ENCODE measurements around the gene ARHGAP32.

Gene ARHGAP32

DNA sequence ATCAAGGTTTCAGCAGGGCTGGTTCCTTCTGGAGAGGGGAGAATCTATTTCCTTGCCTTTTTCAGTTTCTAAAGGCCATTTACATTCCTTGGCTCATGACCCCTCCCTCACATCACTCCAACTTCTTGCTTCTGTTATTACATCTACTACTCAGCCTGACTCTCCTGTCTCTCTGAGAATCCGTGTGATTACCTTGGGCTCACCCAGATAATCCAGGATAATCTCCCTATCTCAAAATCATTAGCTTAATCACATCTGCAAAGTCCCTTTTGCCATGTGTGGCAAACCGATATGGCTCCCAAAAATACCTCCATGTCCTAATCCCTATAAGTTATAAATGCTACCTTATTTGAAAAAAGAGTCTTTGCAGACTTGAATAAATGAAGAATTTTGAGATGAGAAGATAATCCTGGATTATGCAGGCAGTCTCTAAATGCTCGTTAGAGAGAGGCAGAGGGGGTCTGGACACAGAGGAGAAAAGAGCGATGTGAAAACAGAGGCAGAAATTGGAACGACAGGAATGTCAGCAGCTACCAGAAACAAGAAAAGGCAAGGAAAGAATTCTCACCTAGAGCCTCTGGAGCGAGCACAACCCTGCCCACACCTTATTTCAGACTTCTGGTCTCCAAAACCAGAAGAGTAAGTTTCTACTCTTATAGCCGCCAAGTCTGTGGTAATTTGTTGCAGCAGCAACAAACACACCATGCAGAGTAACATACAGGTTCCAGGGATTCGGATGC, 23.6 kb upstream of the ARHGAP32 start:
- Mint-ChIP-seq H3K36me3 (ENCODE audit: insufficient read depth) (no peaks in the 10 kb centered on the region), H3K27ac (no peak overlapping the region), H3K27me3 (no peaks in the 10 kb centered on the region), H3K4me1 (ENCODE audit: low read depth in 2 of 2) (peaks cover 0 to 2% of the 10 kb centered on the region in 2 donors), H3K9me3 (no peaks in the 10 kb centered on the region), H3K4me3 (no peak overlapping the region)
- no peak for ATAC-seq (replicated peaks)
- DNase-seq = no peak

DNA sequence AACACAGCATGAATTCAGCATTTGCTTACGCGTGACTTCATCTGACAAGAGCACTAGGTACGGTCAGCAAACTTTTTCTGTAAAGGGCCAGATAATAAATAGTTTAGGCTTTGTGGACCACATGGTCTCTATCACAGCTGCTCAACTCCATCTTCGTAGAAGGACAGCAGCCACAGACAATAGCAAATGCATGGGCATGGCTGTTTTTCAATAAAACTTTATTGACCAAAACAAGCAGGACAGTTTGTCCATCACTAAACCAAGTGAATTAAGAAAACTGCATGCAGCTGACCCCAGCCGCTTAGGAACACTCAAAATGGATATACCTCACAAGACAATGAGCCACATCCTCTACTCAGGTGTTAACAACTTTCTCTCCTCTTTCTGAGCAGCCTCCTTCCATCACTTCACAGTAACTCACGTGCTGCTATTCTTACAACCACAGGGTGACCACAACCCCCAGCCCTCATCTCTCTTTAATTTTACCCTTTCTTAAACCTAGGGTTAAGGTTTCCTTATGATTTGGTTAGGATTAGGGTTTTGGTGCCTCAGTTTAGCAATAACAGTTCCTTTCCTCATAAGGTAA, 22.7 kb upstream of the ARHGAP32 start:
- Mint-ChIP-seq H3K27me3 (no peaks in the 10 kb centered on the region), H3K27ac (no peak overlapping the region), H3K4me3 (no peak overlapping the region), H3K36me3 (ENCODE audit: insufficient read depth) (no peaks in the 10 kb centered on the region), H3K4me1 (ENCODE audit: low read depth in 2 of 2) (peaks cover 0 to 2% of the 10 kb centered on the region in 2 donors), H3K9me3 (no peaks in the 10 kb centered on the region)
- ATAC-seq (replicated peaks) (no peak), DNase-seq (no peak)

DNA sequence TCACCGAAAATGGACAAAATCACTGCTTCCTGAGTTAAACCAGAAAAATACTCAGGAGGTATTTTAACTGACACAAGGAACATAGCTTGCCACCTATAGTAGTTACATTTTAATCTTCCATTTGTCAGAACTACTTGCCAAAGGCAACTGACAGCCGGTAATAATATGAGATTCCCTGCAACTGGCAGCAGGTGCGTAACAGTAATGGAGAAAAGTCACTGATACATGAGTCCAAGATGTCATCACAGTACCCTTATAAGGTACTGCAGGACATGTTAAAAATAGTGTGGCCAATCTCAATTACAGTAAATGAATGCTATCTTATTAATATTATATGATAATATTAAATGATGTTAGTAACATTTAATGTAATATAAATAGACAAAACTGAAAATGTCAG, 21.1 kb upstream of the ARHGAP32 start:
- ATAC-seq (replicated peaks) = no peak
- no peaks in the 10 kb centered on the region for H3K36me3 Mint-ChIP-seq (ENCODE audit: insufficient read depth)
- H3K4me1 Mint-ChIP-seq (ENCODE audit: low read depth in 2 of 2) = peaks cover 0 to 2% of the 10 kb centered on the region in 2 donors
- DNase-seq = no peak
- H3K4me3 Mint-ChIP-seq = no peak overlapping the region
- H3K27ac Mint-ChIP-seq = no peak overlapping the region
- no peaks in the 10 kb centered on the region for H3K27me3 Mint-ChIP-seq
- no peaks in the 10 kb centered on the region for H3K9me3 Mint-ChIP-seq

DNA sequence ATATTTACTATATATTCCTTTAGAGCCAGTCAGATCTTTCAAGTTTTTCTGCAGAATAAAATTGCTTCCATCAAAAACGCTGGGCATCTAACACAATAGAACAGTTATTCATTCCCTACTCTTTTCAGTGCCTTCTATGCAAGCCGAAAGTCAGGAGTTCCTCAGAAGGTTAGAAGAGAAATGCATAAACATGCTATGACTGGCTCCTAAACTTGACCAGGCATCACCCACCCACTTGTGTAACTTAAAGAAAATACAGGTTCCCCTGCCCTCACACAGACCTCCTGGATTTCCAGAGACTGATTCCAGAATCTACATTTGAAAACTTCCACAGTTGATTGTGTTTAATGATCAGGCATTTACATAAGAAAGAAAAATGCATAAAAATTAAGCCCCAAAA, 19.3 kb upstream of the ARHGAP32 start:
- Mint-ChIP-seq H3K4me3 (no peak overlapping the region), H3K27ac (no peak overlapping the region), H3K9me3 (no peaks in the 10 kb centered on the region), H3K27me3 (no peaks in the 10 kb centered on the region), H3K36me3 (ENCODE audit: insufficient read depth) (no peaks in the 10 kb centered on the region), H3K4me1 (ENCODE audit: low read depth in 2 of 2) (peaks cover 0 to 2% of the 10 kb centered on the region in 2 donors)
- ATAC-seq (replicated peaks) (no peak), DNase-seq (no peak)

DNA sequence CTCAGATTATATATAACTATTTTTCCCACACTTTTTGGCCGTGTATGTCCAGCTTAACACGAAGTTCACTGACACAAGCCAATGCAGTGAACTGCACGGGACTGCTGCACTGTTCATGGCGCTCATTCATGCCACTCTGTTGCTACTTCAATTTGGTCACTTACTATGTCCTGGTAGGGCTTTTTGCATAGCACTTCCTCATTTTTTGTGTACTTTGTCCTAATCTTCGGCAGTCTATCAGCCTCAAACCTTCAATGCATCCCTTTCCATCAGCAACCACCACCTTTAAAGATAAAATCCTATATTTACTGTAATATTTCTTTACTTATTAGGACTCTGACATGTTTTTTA, 18.7 kb upstream of the ARHGAP32 start:
- H3K27me3 Mint-ChIP-seq = no peaks in the 10 kb centered on the region
- ATAC-seq (replicated peaks) = no peak
- no peaks in the 10 kb centered on the region for H3K36me3 Mint-ChIP-seq (ENCODE audit: insufficient read depth)
- DNase-seq = no peak
- H3K9me3 Mint-ChIP-seq = no peaks in the 10 kb centered on the region
- H3K4me1 Mint-ChIP-seq (ENCODE audit: low read depth in 2 of 2) = peaks cover 0 to 2% of the 10 kb centered on the region in 2 donors
- H3K27ac Mint-ChIP-seq = no peak overlapping the region
- H3K4me3 Mint-ChIP-seq = no peak overlapping the region

DNA sequence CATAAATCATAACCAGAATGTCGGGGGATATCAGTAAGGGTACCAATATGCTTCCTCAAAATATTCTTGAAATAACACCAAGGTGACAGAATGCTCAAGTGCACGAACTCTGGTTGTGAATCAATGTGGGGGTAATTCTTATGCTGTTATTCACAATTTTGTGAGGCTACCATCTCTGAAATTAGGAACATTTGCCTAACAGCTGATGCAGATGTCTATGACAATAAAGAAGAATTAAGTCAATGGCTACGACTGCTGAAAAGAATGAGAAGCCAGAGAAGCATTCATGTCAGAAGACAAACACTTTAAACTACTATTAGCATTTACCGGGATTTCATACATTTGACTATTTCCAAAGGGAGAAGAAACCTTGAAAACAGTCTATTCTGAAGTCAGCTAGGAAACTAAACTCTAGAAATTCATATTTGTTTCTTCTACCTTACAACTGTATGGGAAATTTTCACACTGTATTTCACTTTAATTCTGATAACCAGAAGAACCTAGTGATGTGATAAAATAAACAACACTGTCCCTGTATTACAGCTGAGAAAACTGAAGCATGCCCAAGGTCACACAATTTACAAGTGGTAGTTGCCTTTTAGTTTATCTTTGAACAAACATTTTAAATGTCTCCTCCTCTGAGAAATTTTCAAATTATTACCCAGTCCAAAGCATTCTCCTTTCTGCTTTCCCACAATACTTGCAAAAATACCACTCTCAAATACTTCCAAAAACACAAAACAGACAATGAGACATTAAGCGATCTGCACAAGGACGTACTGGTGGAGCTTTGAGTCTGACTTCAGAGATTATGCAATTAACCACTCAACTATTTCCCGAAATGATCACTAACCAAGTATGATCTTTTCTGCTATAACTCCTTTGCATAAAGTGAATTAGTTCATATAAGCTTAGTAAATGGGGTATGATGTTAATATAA, 18.0 kb upstream of the ARHGAP32 start:
- peaks cover 0 to 2% of the 10 kb centered on the region in 2 donors for H3K4me1 Mint-ChIP-seq (ENCODE audit: low read depth in 2 of 2)
- no peaks in the 10 kb centered on the region for H3K9me3 Mint-ChIP-seq
- DNase-seq (no peak), ATAC-seq (replicated peaks) (no peak)
- no peaks in the 10 kb centered on the region for H3K36me3 Mint-ChIP-seq (ENCODE audit: insufficient read depth)
- no peak overlapping the region for H3K4me3 Mint-ChIP-seq
- no peak overlapping the region for H3K27ac Mint-ChIP-seq
- H3K27me3 Mint-ChIP-seq = no peaks in the 10 kb centered on the region

DNA sequence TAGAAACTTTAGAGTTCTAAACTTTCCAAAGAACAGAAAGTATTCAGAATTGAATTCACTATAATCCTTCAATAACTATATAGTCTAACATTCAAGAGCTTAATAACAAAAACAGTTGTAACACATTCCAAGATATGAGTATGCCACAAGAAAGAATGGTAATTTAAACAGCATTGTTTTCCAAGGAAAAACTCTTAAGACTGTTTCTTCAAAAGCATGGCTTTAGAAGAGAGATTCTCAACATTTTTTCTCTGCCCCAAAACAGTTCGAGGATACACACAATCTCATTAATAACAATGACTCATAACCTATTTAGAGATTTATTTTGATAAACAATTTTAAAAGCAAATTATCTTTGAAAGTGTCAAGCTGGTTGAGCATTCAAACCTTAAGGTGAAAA, 16.7 kb upstream of the ARHGAP32 start:
- no peak for DNase-seq
- no peaks in the 10 kb centered on the region for H3K4me1 Mint-ChIP-seq (ENCODE audit: low read depth in 2 of 2)
- ATAC-seq (replicated peaks) = no peak
- H3K27me3 Mint-ChIP-seq = no peaks in the 10 kb centered on the region
- H3K36me3 Mint-ChIP-seq (ENCODE audit: insufficient read depth) = no peaks in the 10 kb centered on the region
- no peak overlapping the region for H3K4me3 Mint-ChIP-seq
- no peaks in the 10 kb centered on the region for H3K9me3 Mint-ChIP-seq
- H3K27ac Mint-ChIP-seq = no peak overlapping the region

DNA sequence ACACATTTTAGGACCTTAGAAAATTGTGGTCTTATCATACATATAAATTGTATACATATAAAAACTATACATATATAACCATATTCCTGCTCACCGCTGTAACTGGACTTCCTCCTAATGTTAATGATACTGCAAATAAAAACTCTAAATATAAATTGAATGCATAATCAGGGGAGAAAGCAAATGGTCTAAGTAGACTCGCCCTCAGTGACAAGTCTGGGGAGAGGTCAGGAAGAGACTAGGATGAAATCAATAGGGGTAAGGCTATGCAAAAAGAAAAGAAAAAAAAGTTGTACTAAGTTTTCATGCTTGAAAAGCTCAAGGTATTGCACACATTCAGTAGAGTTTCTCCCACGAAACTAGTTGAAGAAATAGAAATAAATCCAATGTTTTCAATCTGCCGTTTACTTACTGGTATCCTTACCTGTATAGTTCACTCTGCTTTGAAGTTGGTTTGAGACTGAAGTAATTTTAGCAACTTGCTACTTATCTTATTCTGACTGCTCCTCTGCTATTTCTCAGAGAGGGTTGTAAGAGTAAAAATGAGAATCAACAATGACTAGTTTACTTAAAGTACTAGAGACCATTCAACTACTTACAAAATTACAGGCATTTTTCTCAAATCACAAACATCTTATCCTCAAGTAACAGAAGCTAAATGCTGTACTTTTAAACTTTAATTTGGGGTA, 12.2 kb upstream of the ARHGAP32 start:
- Mint-ChIP-seq H3K27me3 (no peaks in the 10 kb centered on the region), H3K4me1 (ENCODE audit: low read depth in 2 of 2) (no peaks in the 10 kb centered on the region), H3K4me3 (no peak overlapping the region), H3K36me3 (ENCODE audit: insufficient read depth) (no peaks in the 10 kb centered on the region), H3K27ac (no peak overlapping the region), H3K9me3 (no peaks in the 10 kb centered on the region)
- ATAC-seq (replicated peaks) = no peak
- DNase-seq = no peak

DNA sequence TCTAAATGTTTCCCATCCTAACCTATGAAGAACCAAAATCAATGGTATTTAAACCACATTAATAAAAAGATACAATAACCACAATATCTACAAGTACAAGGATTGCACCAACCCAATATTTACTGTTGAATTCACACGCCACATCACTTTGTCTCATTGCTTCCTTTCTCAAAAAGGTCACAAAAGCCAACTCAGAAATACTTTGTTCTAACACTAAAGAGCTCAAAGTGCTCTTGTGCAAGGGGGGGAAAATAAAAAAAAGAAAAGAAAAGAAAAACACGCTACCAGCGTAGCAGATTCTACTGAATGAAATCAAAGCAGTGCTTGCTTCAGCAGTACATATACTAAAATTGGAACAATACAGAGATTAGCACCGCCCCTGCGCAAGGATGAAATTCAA, 10.5 kb upstream of the ARHGAP32 start:
- no peaks in the 10 kb centered on the region for H3K27me3 Mint-ChIP-seq
- no peak overlapping the region for H3K4me3 Mint-ChIP-seq
- DNase-seq (no peak), ATAC-seq (replicated peaks) (no peak)
- no peak overlapping the region for H3K27ac Mint-ChIP-seq
- H3K9me3 Mint-ChIP-seq = peaks cover 0 to 3% of the 10 kb centered on the region in 2 donors
- H3K4me1 Mint-ChIP-seq (ENCODE audit: low read depth in 2 of 2) = no peaks in the 10 kb centered on the region
- no peaks in the 10 kb centered on the region for H3K36me3 Mint-ChIP-seq (ENCODE audit: insufficient read depth)

DNA sequence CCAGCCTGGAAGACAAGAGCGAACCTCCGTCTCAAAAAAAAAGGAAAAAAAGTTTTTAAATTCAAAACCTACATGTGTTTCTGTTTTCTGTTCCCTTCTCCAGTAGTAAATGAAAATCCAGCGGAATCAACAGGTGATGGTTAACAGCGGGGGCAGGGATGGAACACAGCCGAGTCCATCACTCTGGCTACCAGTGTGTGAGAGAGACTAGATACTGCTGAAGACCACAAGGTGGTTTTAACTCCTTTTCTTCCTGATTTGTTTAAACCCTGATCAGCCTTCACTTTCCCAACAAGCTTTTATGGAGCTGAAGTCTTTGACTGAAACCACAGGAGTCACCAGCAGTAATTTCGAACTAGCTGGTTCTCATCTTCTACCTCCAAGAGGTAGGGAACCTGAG, 3.6 kb upstream of the ARHGAP32 start:
- Mint-ChIP-seq H3K36me3 (ENCODE audit: insufficient read depth) (no peaks in the 10 kb centered on the region), H3K27ac (no peak overlapping the region), H3K9me3 (peaks cover 0 to 6% of the 10 kb centered on the region in 2 donors), H3K4me1 (ENCODE audit: low read depth in 2 of 2) (no peaks in the 10 kb centered on the region), H3K4me3 (no peak overlapping the region), H3K27me3 (peaks cover 0 to 5% of the 10 kb centered on the region in 2 donors)
- ATAC-seq (replicated peaks) = no peak
- DNase-seq = no peak

DNA sequence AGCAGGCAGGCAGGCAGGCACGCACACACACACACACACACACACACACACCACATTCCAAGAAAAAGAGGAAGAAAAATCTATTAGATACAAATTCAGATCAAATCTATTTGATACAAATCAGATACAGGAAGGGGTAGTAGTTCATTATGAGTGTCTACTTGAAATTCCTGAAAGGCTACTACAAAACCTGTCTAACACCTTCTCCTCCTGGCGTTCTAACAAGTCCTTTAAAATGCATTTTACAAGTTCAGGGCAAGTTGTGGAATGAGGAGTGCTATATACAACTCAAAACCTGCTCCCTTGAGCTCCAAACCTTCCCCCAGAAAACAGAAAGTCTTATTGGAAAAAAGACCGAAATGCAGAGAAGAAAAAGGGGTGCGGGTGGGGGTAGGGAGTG, 476 bp downstream of the ARHGAP32 start:
- peaks cover 0 to 3% of the 10 kb centered on the region in 2 donors for H3K9me3 Mint-ChIP-seq
- H3K27ac Mint-ChIP-seq = no peak overlapping the region
- no peak overlapping the region for H3K4me3 Mint-ChIP-seq
- no peak for DNase-seq
- no peaks in the 10 kb centered on the region for H3K4me1 Mint-ChIP-seq (ENCODE audit: low read depth in 2 of 2)
- ATAC-seq (replicated peaks) = no peak
- H3K36me3 Mint-ChIP-seq (ENCODE audit: insufficient read depth) = no peaks in the 10 kb centered on the region
- no peaks in the 10 kb centered on the region for H3K27me3 Mint-ChIP-seq

DNA sequence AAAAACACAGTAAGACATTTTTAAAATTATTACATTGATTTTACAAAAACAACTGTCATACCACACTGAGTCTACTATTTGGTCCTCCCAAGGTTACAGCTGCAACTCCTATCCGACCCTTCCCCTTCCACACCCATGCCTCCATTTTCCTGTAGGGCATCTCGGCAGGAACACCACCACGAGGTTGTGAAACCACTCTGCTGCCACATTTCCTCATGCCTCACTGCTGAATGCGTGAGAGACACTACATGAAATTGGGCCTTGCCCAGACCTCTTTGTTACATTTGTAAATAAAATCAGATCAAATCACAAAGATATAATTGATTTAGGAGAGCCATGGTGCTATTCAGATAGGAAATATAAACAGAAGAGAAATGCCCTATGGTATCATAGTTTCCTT, 2.0 kb downstream of the ARHGAP32 start:
- Mint-ChIP-seq H3K27ac (no peak overlapping the region), H3K4me1 (ENCODE audit: low read depth in 2 of 2) (no peaks in the 10 kb centered on the region), H3K36me3 (ENCODE audit: insufficient read depth) (no peaks in the 10 kb centered on the region), H3K9me3 (peaks cover 0 to 3% of the 10 kb centered on the region in 2 donors), H3K27me3 (no peaks in the 10 kb centered on the region), H3K4me3 (no peak overlapping the region)
- DNase-seq = no peak
- no peak for ATAC-seq (replicated peaks)

DNA sequence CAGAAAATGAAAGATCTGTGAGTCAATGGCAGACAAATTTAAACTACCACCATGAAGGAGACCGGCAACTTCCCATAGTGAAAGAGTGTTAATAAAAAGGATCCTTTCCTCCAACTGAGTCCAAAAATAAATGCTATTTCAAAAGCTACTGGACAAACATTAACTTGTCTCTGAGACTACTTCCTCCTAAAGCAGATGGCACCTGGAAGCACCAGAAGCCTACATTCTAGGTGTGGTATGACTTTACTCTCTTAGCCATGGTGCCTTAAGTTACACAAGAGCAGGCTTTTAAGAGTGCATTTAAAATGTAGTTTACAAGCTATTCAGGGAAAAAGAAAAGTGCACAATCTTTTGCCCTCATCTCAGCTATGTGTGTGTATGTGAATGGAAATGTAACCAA, 2.5 kb downstream of the ARHGAP32 start:
- Mint-ChIP-seq H3K27me3 (no peaks in the 10 kb centered on the region), H3K36me3 (ENCODE audit: insufficient read depth) (no peaks in the 10 kb centered on the region), H3K4me3 (no peak overlapping the region), H3K27ac (no peak overlapping the region), H3K4me1 (ENCODE audit: low read depth in 2 of 2) (no peaks in the 10 kb centered on the region), H3K9me3 (peaks cover 0 to 3% of the 10 kb centered on the region in 2 donors)
- DNase-seq (no peak), ATAC-seq (replicated peaks) (no peak)
